Heart left ventricle (tissue), 13 donors: ENCODE results near the gene F11R.
"Not testable (repeated sequence)": the region's sequence is repeated elsewhere in the genome, so short reads cannot be mapped to it uniquely, and the experiment has no call there.

Source experiments
- CTCF ChIP-seq, 12 donors: fragments of 200-600 bp; sonication (generic) in 4 of 12; IDR thresholded peaks; one replicate each; pipeline versions ENCODE4 v1.5.0 to v1.8.0; 2018 to 2022; ENCODE audit warnings: antibody characterized with exemption in 12 of 12, mild to moderate bottlenecking in 5 of 12
- POLR2A ChIP-seq, 2 donors: fragments of 450-650 bp; IDR thresholded peaks; one replicate each; pipeline ENCODE4 v1.6.1; 2017; ENCODE audit warnings: antibody characterized with exemption in 2 of 2, mild to moderate bottlenecking in 2 of 2, moderate library complexity in 2 of 2
- donor health status: ischemic (EF 13 %, LVEDD 7.1; RV severe dilation, severe dysfunction).
- donor health status: DM: no; HTN: yes; CAD: no.
- donor health status: DM: no; HTN: no; CAD: no.
- donor health status: ischemic (EF 25% LVEDD 6.9; RV normal size, moderate dysfunction).
- donor health status: ischemic (EF 25% LVEDD 5.7; RV mildly dilated, moderate dysfunction).
- donor health status: ischemic (EF 35%, LVEDD 5.7; RV mildly dilated, moderate dysfunction).
- donor health status: nonischemic (EF 11% LVEDD 7.7; RV severe dilation, severe dysfunction).
- donor health status: DM: yes; HTN: yes; CAD: no.
- donor health status: PGD.
- donor health status: ischemic (EF 29% LVEDD 5.4; RV normal size, mild dysfunction).
- donor health status: nonischemic (EF 23%, LVEDD 6.1; RV moderate dilation, normal function).

GRCh38 chr1:160992036-160992435 lies 28.9 kb downstream of the F11R start:
- not testable (repeated sequence) for TF ChIP-seq CTCF, POLR2A (IDR thresholded peaks at IDR 0.05)
